Left lung (tissue), 10 donors: ENCODE measurements around the gene MRPL32. TPM values are rescaled to one million over a fixed set of nuclear protein-coding genes. Genes with fewer than 3 reads are reported as not detected.

Source experiments
- ATAC-seq: fragments of 200-7000 bp; cut with Tn5 transposase; one replicate; pipeline ENCODE4 v1.9.1; 2020; ENCODE audit warnings: moderate library complexity
- DNase-seq, 4 donors: peaks; one replicate each; pipeline ENCODE4 v3.0.0-alpha.2; 2013 to 2020
- H3K27ac ChIP-seq, 2 donors: fragments of 200-600 bp; sonication (generic) in 1 of 2; one replicate each; pipeline versions ENCODE4 v1.5.0 to v1.8.0; 2020 to 2021
- H3K27me3 ChIP-seq, 2 donors: fragments of 200-600 bp; sonication (generic) in 1 of 2; one replicate each; pipeline versions ENCODE4 v1.5.0 to v1.8.0; 2020 to 2021
- H3K36me3 ChIP-seq, 2 donors: fragments of 200-600 bp; sonication (generic) in 1 of 2; one replicate each; pipeline versions ENCODE4 v1.5.0 to v1.8.0; 2020 to 2021
- H3K4me1 ChIP-seq, 2 donors: fragments of 200-600 bp; one replicate each; pipeline ENCODE4 v1.8.0; 2021
- H3K4me3 ChIP-seq, 2 donors: fragments of 200-600 bp; sonication (generic) in 1 of 2; one replicate each; pipeline versions ENCODE4 v1.5.0 to v1.8.0; 2020 to 2021; ENCODE audit warnings: mild to moderate bottlenecking in 1 of 2
- H3K9me3 ChIP-seq, 2 donors: fragments of 200-600 bp; sonication (generic) in 1 of 2; one replicate each; pipeline versions ENCODE4 v1.5.0 to v1.8.0; 2020 to 2021
- intact Hi-C, 2 donors: fragments of 100-400 bp; cut with DNase I; formaldehyde crosslinking; loops; one replicate each; pipeline versions ENCODE4 v1.11.2 to v1.14.2; 2022
- polyA plus RNA-seq, 6 donors: library from polyadenylated mRNA; unstranded; fragments of 120-200 nt; gene quantifications; one replicate each; pipeline ENCODE4 v1.2.1, GENCODE V29; 2013; ENCODE audit not compliant: insufficient read length in 6 of 6
- total RNA-seq, 2 donors: library from RNA; stranded (reverse); fragmentation: NEBNext Ultra II Directional; extraction: Animal tissue kit (Norgen Biotek cat#: 25700); gene quantifications; one replicate each; pipeline ENCODE4 v1.2.1, GENCODE V29; 2021
- TF ChIP-seq, protein P1 (sequence below), 2 donors: fragments of 200-600 bp; sonication (generic) in 1 of 2; IDR thresholded peaks; one replicate each; pipeline versions ENCODE4 v1.5.0 to v1.8.0; 2021; ENCODE audit warnings: antibody characterized with exemption in 2 of 2
- donor health status: DM: no; HTN: yes; CAD: no.
- donor health status: DM: no; HTN: no; CAD: no.

Gene MRPL32
- total and polyA plus RNA-seq, 8 donors: 38.5 to 55.4 (median 53.8) TPM

DNA sequence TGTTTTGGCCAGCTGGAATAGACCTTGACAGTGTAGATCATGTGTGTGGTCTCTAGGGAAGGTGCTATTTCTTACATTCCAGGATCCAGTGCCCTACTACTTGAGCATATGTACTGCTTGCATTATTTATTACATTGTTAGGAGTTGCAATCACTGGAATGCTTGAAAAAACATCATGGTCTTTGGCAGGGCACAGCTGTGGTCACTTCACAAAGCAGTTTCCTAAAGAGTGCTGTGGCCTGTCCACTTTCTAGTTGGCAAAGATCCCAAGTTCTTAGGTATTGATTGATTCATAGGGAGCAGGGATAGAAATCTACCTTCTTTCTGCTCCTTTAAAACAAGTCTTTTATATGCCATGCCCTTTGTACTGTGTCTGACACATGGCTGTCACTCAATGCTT lies 24.9 kb upstream of the MRPL32 start:
- no peak for ATAC-seq
- no peaks in the 10 kb centered on the region for H3K27me3 ChIP-seq
- H3K9me3 ChIP-seq: no peaks in the 10 kb centered on the region
- no peak overlapping the region for H3K4me3 ChIP-seq
- intact Hi-C loops: no loop called here
- H3K27ac ChIP-seq: peak overlapping the region in 1 of 2 donors; percentile 46
- TF ChIP-seq, protein P1, sequence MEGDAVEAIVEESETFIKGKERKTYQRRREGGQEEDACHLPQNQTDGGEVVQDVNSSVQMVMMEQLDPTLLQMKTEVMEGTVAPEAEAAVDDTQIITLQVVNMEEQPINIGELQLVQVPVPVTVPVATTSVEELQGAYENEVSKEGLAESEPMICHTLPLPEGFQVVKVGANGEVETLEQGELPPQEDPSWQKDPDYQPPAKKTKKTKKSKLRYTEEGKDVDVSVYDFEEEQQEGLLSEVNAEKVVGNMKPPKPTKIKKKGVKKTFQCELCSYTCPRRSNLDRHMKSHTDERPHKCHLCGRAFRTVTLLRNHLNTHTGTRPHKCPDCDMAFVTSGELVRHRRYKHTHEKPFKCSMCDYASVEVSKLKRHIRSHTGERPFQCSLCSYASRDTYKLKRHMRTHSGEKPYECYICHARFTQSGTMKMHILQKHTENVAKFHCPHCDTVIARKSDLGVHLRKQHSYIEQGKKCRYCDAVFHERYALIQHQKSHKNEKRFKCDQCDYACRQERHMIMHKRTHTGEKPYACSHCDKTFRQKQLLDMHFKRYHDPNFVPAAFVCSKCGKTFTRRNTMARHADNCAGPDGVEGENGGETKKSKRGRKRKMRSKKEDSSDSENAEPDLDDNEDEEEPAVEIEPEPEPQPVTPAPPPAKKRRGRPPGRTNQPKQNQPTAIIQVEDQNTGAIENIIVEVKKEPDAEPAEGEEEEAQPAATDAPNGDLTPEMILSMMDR (IDR thresholded peaks at IDR 0.05): no peak
- H3K4me1 ChIP-seq: peaks cover 9 to 23% of the 10 kb centered on the region in 2 donors
- no peaks in the 10 kb centered on the region for H3K36me3 ChIP-seq
- DNase-seq: no peak

GRCh38 chr7:42910306-42910705 lies 21.9 kb upstream of the MRPL32 start:
- no peaks in the 10 kb centered on the region for H3K27me3 ChIP-seq
- TF ChIP-seq, protein P1 (IDR thresholded peaks at IDR 0.05): no peak
- H3K36me3 ChIP-seq: no peaks in the 10 kb centered on the region
- DNase-seq (no peak), ATAC-seq (no peak)
- H3K9me3 ChIP-seq: no peaks in the 10 kb centered on the region
- H3K4me3 ChIP-seq: peak overlapping the region in 1 of 2 donors; percentile 75
- H3K4me1 ChIP-seq: peaks cover 18 to 52% of the 10 kb centered on the region in 2 donors
- peak overlapping the region in 1 of 2 donors; percentile 85 for H3K27ac ChIP-seq
- intact Hi-C loops: no loop called here

- DNase-seq: peak; percentile 90 to 100 (median 96)
- intact Hi-C loops: no loop called here
- peak within 1 kb of the TSS; percentile 79 to 85 for H3K27ac ChIP-seq
- no peaks in the 10 kb centered on the region for H3K27me3 ChIP-seq
- TF ChIP-seq, protein P1 (IDR thresholded peaks at IDR 0.05): no peak
- peak; percentile 93 for ATAC-seq
- peak within 1 kb of the TSS; percentile 69 to 75 for H3K4me3 ChIP-seq
- peaks cover 0 to 14% of the 10 kb centered on the region in 2 donors for H3K36me3 ChIP-seq
- peaks cover 22 to 55% of the 10 kb centered on the region in 2 donors for H3K4me1 ChIP-seq
- H3K9me3 ChIP-seq: no peaks in the 10 kb centered on the region
Measured at GRCh38 chr7:42911454-42912447, 20.4 kb upstream of the MRPL32 start, which contains the start of gene C7orf25. TSS of gene C7orf25 (minus strand) at chr7:42912070. CDS start at chr7:42910900, 1,170 bp downstream.

- Histone ChIP-seq H3K4me1 (peaks cover 22 to 55% of the 10 kb centered on the region in 2 donors), H3K36me3 (peaks cover 0 to 32% of the 10 kb centered on the region in 2 donors), H3K4me3 (no peak overlapping the region), H3K27me3 (no peaks in the 10 kb centered on the region), H3K27ac (peak overlapping the region in 1 of 2 donors; percentile 28), H3K9me3 (no peaks in the 10 kb centered on the region)
- DNase-seq: no peak
- TF ChIP-seq, protein P1 (IDR thresholded peaks at IDR 0.05): no peak
- ATAC-seq: no peak
- intact Hi-C loops: no loop called here
Measured at GRCh38 chr7:42913591-42913990, 18.6 kb upstream of the MRPL32 start.

- Histone ChIP-seq H3K27ac (peak overlapping the region; percentile 15 to 28), H3K4me1 (peaks cover 22 to 55% of the 10 kb centered on the region in 2 donors), H3K36me3 (peaks cover 0 to 36% of the 10 kb centered on the region in 2 donors), H3K9me3 (no peaks in the 10 kb centered on the region), H3K27me3 (no peaks in the 10 kb centered on the region), H3K4me3 (no peak overlapping the region)
- DNase-seq (no peak), ATAC-seq (no peak)
- intact Hi-C loops: no loop called here
- TF ChIP-seq, protein P1 (IDR thresholded peaks at IDR 0.05): no peak
Measured at GRCh38 chr7:42914009-42914408, 18.2 kb upstream of the MRPL32 start.
